NCI-H1048 (cell line): Measurements from ENCODE around the gene TRIM40.

Source experiments
- DNase-seq: peaks from one replicate; lab custom pipeline; 2025; lab: John Stamatoyannopoulos, UW

The TRIM40 gene

GRCh38 chr6:30135757-30136156 lies at the start of gene TRIM40:
Gene TRIM40 (plus strand): TSS chr6:30136140. CDS start chr6:30137037, 897 bp downstream.
- DNase-seq: no peak

- DNase-seq: no peak
These were observed 48.1 kb upstream of the TRIM40 start for GRCh38 chr6:30087876-30088275.

- no peak for DNase-seq
These were observed 44.2 kb upstream of the TRIM40 start for GRCh38 chr6:30091577-30092381.

GRCh38 chr6:30092852-30093543 lies 42.9 kb upstream of the TRIM40 start:
- no peak for DNase-seq

GRCh38 chr6:30093951-30094661 lies 41.8 kb upstream of the TRIM40 start:
- no peak for DNase-seq

- no peak for DNase-seq
These were observed 39.1 kb upstream of the TRIM40 start for GRCh38 chr6:30096829-30097228.

- no peak for DNase-seq
These were observed 37.8 kb upstream of the TRIM40 start for GRCh38 chr6:30097902-30098768.

GRCh38 chr6:30100154-30100553 lies 35.8 kb upstream of the TRIM40 start:
- DNase-seq: no peak

GRCh38 chr6:30100585-30101443 lies 35.1 kb upstream of the TRIM40 start:
- DNase-seq: no peak

- peak; percentile 45 for DNase-seq
These were observed 34.2 kb upstream of the TRIM40 start for GRCh38 chr6:30101444-30102413.

- no peak for DNase-seq
These were observed 33.4 kb upstream of the TRIM40 start for GRCh38 chr6:30102414-30102969.

- DNase-seq: peak; percentile 80
These were observed 32.7 kb upstream of the TRIM40 start for GRCh38 chr6:30102970-30103871.

- no peak for DNase-seq
These were observed 32.1 kb upstream of the TRIM40 start for GRCh38 chr6:30103872-30104179.

- no peak for DNase-seq
These were observed 31.3 kb upstream of the TRIM40 start for GRCh38 chr6:30104661-30105060.

- DNase-seq: no peak
These were observed 24.6 kb upstream of the TRIM40 start for GRCh38 chr6:30111266-30111856.

GRCh38 chr6:30112402-30112994 lies 23.4 kb upstream of the TRIM40 start:
- no peak for DNase-seq

GRCh38 chr6:30113003-30113759 lies 22.8 kb upstream of the TRIM40 start, which contains the start of gene TRIM31:
Gene TRIM31 (minus strand): TSS chr6:30113090. CDS start chr6:30112805, 285 bp downstream.
- no peak for DNase-seq
